Right cardiac atrium (tissue), 5 donors: ENCODE measurements around the gene COL6A3. TPM values are rescaled to one million over a fixed set of nuclear protein-coding genes. Genes with fewer than 3 reads are reported as not detected.

Source experiments
- ATAC-seq, 2 donors: fragments of 200-7000 bp; cut with Tn5 transposase; one replicate each; pipeline versions ENCODE4 v1.8.0 to v1.9.1; 2020; ENCODE audit warnings: moderate library complexity in 2 of 2, mild to moderate bottlenecking in 1 of 2
- DNase-seq, 3 donors: peaks; one replicate each; pipeline ENCODE4 v3.0.0-alpha.2; 2020
- H3K27ac ChIP-seq: one replicate; pipeline ENCODE4 v1.5.1; 2013; ENCODE audit warnings: mild to moderate bottlenecking, low read length, control low read depth, moderate library complexity
- H3K27me3 ChIP-seq: one replicate; pipeline ENCODE4 v1.6.1; 2013; ENCODE audit not compliant: control insufficient read depth, insufficient read depth
- H3K4me1 ChIP-seq: one replicate; pipeline ENCODE4 v1.6.1; 2013; ENCODE audit warnings: low read length; ENCODE audit not compliant: control insufficient read depth, insufficient read depth
- H3K4me3 ChIP-seq: one replicate; pipeline ENCODE4 v1.5.1; 2013; ENCODE audit warnings: low read length, control low read depth
- H3K9me3 ChIP-seq: one replicate; pipeline ENCODE4 v1.6.1; 2013; ENCODE audit warnings: low read length; ENCODE audit not compliant: control insufficient read depth
- WGBS: extraction: QIAGEN DNeasy Blood & Tissue Kit; methylation state at CpG from one replicate; pipeline ENCODE4 v1.1.7; 2013; 5-methylcytosine and 5-hydroxymethylcytosine counted together
- intact Hi-C, 4 donors: fragments of 100-400 bp; cut with DNase I; formaldehyde crosslinking; loops; one replicate each; pipeline versions ENCODE4 v1.11.0 to v1.14.0; 2022 to 2023
- polyA plus RNA-seq: library from polyadenylated mRNA; stranded (reverse); fragments of 200-250 nt; gene quantifications from one replicate; pipeline ENCODE4 v1.2.3, GENCODE V29; 2013
- total RNA-seq, 4 donors: library from RNA; stranded (reverse); fragmentation: NEBNext Ultra II Directional; extraction: Animal tissue kit (Norgen Biotek cat#: 25700); gene quantifications; one replicate each; pipeline ENCODE4 v1.2.1, GENCODE V29; 2021
- donor health status: healthy with polysubstance abuse.
- donor health status: DM: no; HTN: yes; CAD: no.
- donor health status: DM: no; HTN: no; CAD: no.
- donor health status: DM: no; HTN: yes; CAD: no; lungs with severe emphysema.
- donor health status: DM: yes; HTN: yes; CAD: no.

Gene COL6A3
- total and polyA plus RNA-seq, 5 donors: 33.2 to 191 (median 113) TPM

GRCh38 chr2:237281836-237282306 is 132.1 kb downstream of the COL6A3 start:
- H3K27me3 ChIP-seq: no peaks in the 10 kb centered on the region
- H3K4me1 ChIP-seq: peaks cover 9% of the 10 kb centered on the region
- intact Hi-C loops: no loop called here
- no peak overlapping the region for H3K4me3 ChIP-seq
- ATAC-seq: no peak
- H3K9me3 ChIP-seq: no peaks in the 10 kb centered on the region
- no peak overlapping the region for H3K27ac ChIP-seq
- 80% methylated on average over 3 of the region's 3 CpGs for WGBS
- no peak for DNase-seq

- Histone ChIP-seq H3K27me3 (no peaks in the 10 kb centered on the region), H3K4me1 (peaks cover 9% of the 10 kb centered on the region), H3K4me3 (no peak overlapping the region), H3K27ac (no peak overlapping the region), H3K9me3 (no peaks in the 10 kb centered on the region)
- WGBS: 66% methylated on average over 8 of the region's 8 CpGs
- ATAC-seq (no peak), DNase-seq (no peak)
- intact Hi-C loops: no loop called here
Observed at GRCh38 chr2:237280939-237281338, 133.0 kb downstream of the COL6A3 start.

GRCh38 chr2:237280229-237280628 is 133.7 kb downstream of the COL6A3 start:
- ATAC-seq (peak in 1 of 2 donors; percentile 62), DNase-seq (no peak)
- no peaks in the 10 kb centered on the region for H3K9me3 ChIP-seq
- H3K4me1 ChIP-seq: peaks cover 9% of the 10 kb centered on the region
- peak overlapping the region; percentile 35 for H3K27ac ChIP-seq
- intact Hi-C loops: no loop called here
- no peaks in the 10 kb centered on the region for H3K27me3 ChIP-seq
- 55% methylated on average over 11 of the region's 11 CpGs for WGBS
- no peak overlapping the region for H3K4me3 ChIP-seq

GRCh38 chr2:237279012-237279768 is 134.8 kb downstream of the COL6A3 start:
- H3K9me3 ChIP-seq: no peaks in the 10 kb centered on the region
- peak; percentile 58 to 63 for ATAC-seq
- H3K4me1 ChIP-seq: peaks cover 9% of the 10 kb centered on the region
- DNase-seq: no peak
- H3K27ac ChIP-seq: peak overlapping the region; percentile 56
- no peak overlapping the region for H3K4me3 ChIP-seq
- intact Hi-C loops: no loop called here
- H3K27me3 ChIP-seq: no peaks in the 10 kb centered on the region
- WGBS: 76% methylated on average over 9 of the region's 9 CpGs

GRCh38 chr2:237278568-237278967 is 135.4 kb downstream of the COL6A3 start:
- Histone ChIP-seq H3K27ac (peak overlapping the region; percentile 64), H3K4me3 (no peak overlapping the region), H3K9me3 (no peaks in the 10 kb centered on the region), H3K4me1 (peaks cover 9% of the 10 kb centered on the region), H3K27me3 (no peaks in the 10 kb centered on the region)
- WGBS: 57% methylated on average over 6 of the region's 6 CpGs
- ATAC-seq: peak; percentile 87 to 88
- DNase-seq: peak; percentile 77 to 89 (median 81)
- intact Hi-C loops: no loop called here

- no peak overlapping the region for H3K27ac ChIP-seq
- no peaks in the 10 kb centered on the region for H3K9me3 ChIP-seq
- ATAC-seq (no peak), DNase-seq (no peak)
- intact Hi-C loops: no loop called here
- peaks cover 9% of the 10 kb centered on the region for H3K4me1 ChIP-seq
- no peak overlapping the region for H3K4me3 ChIP-seq
- H3K27me3 ChIP-seq: no peaks in the 10 kb centered on the region
- WGBS: 94% methylated on average over 8 of the region's 8 CpGs
Observed at GRCh38 chr2:237276716-237277490, 137.1 kb downstream of the COL6A3 start.

Other genes with a start within 250 kb of the COL6A3 start
- 100 to 1,000 TPM in 3 of 4 donors, 10 to 100 TPM in 1; 57.8 to 189 (median 143) TPM for gene MLPH, start 73.1 kb upstream of the COL6A3 start, total RNA-seq
- 138 TPM for gene MLPH, start 73.1 kb upstream of the COL6A3 start, polyA plus RNA-seq
- not detected for gene PRLH, start 152.4 kb upstream of the COL6A3 start, total RNA-seq
- not detected for gene PRLH, start 152.4 kb upstream of the COL6A3 start, polyA plus RNA-seq
- 1 to 10 TPM in 3 of 4 donors, under 1 TPM in 1; 0.74 to 2.8 (median 1.9) TPM for gene RAB17, start 176.6 kb upstream of the COL6A3 start, total RNA-seq
- gene RAB17, start 176.6 kb upstream of the COL6A3 start, polyA plus RNA-seq: 2.1 TPM
- gene LRRFIP1, start 213.4 kb upstream of the COL6A3 start, total RNA-seq: 100 to 1,000 TPM in 1 of 4 donors, 10 to 100 TPM in 3; 85.6 to 106 (median 87.8) TPM
- 61.9 TPM for gene LRRFIP1, start 213.4 kb upstream of the COL6A3 start, polyA plus RNA-seq